Measurements from ENCODE around the gene TNN.

DNA sequence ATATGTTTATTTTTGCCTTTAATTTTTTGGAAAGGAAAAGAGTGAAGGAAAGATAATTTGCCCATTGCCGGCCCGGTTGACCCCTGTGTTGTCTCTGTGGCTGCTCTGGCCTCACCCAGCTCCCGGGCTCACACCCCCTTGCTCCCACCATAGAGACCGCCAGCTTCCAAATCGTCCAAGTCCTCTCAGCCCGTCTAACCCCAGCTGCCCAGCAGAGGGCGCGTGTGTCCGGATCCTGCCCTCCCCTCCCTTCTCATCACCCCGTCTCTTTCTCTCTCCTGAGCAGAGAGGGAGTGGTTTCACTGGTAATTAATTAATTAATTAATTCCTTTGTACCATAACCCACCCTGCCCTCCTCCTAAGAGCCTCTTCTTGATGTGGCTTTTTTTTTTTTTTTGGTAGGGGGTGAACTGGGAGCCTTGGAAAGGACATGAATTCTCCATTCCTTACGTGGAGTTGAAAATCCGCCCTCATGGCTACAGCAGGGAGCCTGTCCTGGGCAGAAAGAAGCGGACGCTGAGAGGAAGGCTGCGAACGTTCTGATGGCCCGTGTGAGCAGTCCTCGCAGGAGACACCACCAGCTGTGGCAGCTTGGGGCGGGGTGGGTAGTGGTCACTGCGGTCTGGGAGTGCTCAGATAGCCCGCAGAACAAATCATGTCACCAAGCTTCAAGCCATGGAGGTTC, 79.0 kb downstream of the TNN start:
- TF ChIP-seq ZFX (IDR thresholded peaks at IDR 0.05): no peak
- TF ChIP-seq, protein P1, sequence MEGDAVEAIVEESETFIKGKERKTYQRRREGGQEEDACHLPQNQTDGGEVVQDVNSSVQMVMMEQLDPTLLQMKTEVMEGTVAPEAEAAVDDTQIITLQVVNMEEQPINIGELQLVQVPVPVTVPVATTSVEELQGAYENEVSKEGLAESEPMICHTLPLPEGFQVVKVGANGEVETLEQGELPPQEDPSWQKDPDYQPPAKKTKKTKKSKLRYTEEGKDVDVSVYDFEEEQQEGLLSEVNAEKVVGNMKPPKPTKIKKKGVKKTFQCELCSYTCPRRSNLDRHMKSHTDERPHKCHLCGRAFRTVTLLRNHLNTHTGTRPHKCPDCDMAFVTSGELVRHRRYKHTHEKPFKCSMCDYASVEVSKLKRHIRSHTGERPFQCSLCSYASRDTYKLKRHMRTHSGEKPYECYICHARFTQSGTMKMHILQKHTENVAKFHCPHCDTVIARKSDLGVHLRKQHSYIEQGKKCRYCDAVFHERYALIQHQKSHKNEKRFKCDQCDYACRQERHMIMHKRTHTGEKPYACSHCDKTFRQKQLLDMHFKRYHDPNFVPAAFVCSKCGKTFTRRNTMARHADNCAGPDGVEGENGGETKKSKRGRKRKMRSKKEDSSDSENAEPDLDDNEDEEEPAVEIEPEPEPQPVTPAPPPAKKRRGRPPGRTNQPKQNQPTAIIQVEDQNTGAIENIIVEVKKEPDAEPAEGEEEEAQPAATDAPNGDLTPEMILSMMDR (conservative IDR thresholded peaks at IDR 0.05): peak; percentile 97
